GM19025 (cell line): ENCODE measurements around the gene OPHN1.
"Not testable (repeated sequence)": the region's sequence is repeated elsewhere in the genome, so short reads cannot be mapped to it uniquely, and the experiment has no call there.

Experiments
- ATAC-seq: cut with Tn5 transposase; IDR thresholded peaks from one replicate; pipeline ENCODE4 v1.9.1; 2021; ENCODE audit warnings: mild to moderate bottlenecking, low read depth, moderate library complexity; ENCODE audit not compliant: unreplicated experiment

The OPHN1 gene

GRCh38 chrX:68428431-68428830, 4.9 kb downstream of the OPHN1 start:
- ATAC-seq: no peak

- no peak for ATAC-seq
Measured at GRCh38 chrX:68424719-68425118, 8.6 kb downstream of the OPHN1 start.

GRCh38 chrX:68422478-68422877, 10.8 kb downstream of the OPHN1 start:
- ATAC-seq: no peak

- no peak for ATAC-seq
Measured at GRCh38 chrX:68421636-68422035, 11.7 kb downstream of the OPHN1 start.

GRCh38 chrX:68420559-68420958, 12.7 kb downstream of the OPHN1 start:
- ATAC-seq: no peak

GRCh38 chrX:68419975-68420374, 13.3 kb downstream of the OPHN1 start:
- no peak for ATAC-seq

- no peak for ATAC-seq
Measured at GRCh38 chrX:68417651-68418050, 15.6 kb downstream of the OPHN1 start.

- no peak for ATAC-seq
Measured at GRCh38 chrX:68416592-68416991, 16.7 kb downstream of the OPHN1 start.

GRCh38 chrX:68415316-68415715, 18.0 kb downstream of the OPHN1 start:
- ATAC-seq: no peak

GRCh38 chrX:68413254-68413653, 20.0 kb downstream of the OPHN1 start:
- ATAC-seq: no peak

- no peak for ATAC-seq
Measured at GRCh38 chrX:68411729-68412128, 21.6 kb downstream of the OPHN1 start.

- no peak for ATAC-seq
Measured at GRCh38 chrX:68409194-68409593, 24.1 kb downstream of the OPHN1 start.

- no peak for ATAC-seq
Measured at GRCh38 chrX:68403522-68403921, 29.8 kb downstream of the OPHN1 start.

- ATAC-seq: no peak
Measured at GRCh38 chrX:68403038-68403437, 30.3 kb downstream of the OPHN1 start.

- no peak for ATAC-seq
Measured at GRCh38 chrX:68402094-68402493, 31.2 kb downstream of the OPHN1 start.

GRCh38 chrX:68398291-68398690, 35.0 kb downstream of the OPHN1 start:
- no peak for ATAC-seq

GRCh38 chrX:68396953-68397352, 36.3 kb downstream of the OPHN1 start:
- no peak for ATAC-seq

- ATAC-seq: not testable (repeated sequence)
Measured at GRCh38 chrX:68389419-68389960, 43.8 kb downstream of the OPHN1 start.

GRCh38 chrX:68387776-68388175, 45.5 kb downstream of the OPHN1 start:
- ATAC-seq: no peak

- no peak for ATAC-seq
Measured at GRCh38 chrX:68383540-68383939, 49.8 kb downstream of the OPHN1 start.

- not testable (repeated sequence) for ATAC-seq
Measured at GRCh38 chrX:68377579-68377978, 55.7 kb downstream of the OPHN1 start.

- no peak for ATAC-seq
Measured at GRCh38 chrX:68376373-68376772, 56.9 kb downstream of the OPHN1 start.

- no peak for ATAC-seq
Measured at GRCh38 chrX:68375803-68376202, 57.5 kb downstream of the OPHN1 start.
